Stimulated activated naive CD4-positive, alpha-beta T cell treated with Interleukin-2 at 50 U/mL for 16 hours (primary cell): ENCODE results near the gene RBM25.

Source experiments
- DNase-seq: peaks from one replicate; lab custom pipeline; 2025; lab: John Stamatoyannopoulos, UW

Gene RBM25

DNA sequence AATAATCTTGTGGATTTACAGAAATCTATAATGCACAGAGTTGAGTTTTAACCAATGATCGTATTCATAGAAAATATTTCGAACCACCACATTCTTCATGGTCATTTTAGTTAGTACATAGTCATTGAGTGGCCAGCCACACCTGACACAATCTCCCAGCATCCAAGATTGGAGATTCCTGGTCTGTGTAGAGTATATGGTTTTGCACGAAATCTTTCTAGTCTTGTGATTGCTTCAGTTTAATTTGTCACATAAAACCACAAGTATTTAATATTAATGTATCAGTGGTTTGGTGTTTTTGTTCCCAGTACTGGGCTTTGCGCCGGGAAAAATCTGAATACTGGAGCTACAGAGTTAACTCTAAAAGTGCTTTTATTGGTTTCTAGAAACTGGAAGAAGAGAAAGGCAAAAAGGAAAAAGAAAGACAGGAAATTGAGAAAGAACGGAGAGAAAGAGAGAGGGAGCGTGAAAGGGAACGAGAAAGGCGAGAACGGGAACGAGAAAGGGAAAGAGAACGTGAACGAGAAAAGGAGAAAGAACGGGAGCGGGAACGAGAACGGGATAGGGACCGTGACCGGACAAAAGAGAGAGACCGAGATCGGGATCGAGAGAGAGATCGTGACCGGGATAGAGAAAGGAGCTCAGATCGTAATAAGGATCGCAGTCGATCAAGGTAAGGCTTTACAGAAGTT is 44.6 kb downstream of the RBM25 start:
- DNase-seq, result no peak

DNA sequence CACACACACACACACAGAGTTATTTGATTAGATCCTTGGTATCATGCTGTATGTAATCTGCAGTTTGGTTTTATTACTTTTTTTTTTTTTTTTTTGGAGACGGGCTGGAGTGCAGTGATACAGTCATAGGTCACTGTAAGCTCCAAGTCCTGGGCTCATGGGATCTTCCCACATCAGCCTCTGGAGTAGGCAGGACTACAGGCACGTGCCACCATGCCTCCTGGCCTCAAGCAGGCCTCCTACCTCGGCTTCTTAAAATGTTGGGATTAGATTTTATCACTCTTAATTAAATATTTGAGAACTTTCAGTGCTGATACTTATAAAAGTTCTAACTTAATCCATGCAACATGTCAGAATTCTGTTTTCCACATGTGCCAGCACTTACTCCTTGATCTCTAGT is 46.7 kb downstream of the RBM25 start:
- no peak for DNase-seq

DNA sequence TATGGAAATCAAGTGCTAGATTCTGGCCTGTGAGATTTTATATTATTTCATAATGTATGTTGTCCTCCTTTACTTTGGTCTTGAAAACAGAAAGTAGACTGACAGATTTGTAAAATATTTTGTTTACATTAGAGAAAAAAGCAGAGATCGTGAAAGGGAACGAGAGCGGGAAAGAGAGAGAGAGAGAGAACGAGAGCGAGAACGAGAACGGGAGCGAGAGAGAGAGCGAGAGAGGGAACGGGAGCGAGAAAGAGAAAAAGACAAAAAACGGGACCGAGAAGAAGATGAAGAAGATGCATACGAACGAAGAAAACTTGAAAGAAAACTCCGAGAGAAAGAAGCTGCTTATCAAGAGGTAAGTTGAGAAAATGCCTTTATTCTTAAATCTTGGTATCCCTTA is 47.4 kb downstream of the RBM25 start:
- DNase-seq, result no peak

DNA sequence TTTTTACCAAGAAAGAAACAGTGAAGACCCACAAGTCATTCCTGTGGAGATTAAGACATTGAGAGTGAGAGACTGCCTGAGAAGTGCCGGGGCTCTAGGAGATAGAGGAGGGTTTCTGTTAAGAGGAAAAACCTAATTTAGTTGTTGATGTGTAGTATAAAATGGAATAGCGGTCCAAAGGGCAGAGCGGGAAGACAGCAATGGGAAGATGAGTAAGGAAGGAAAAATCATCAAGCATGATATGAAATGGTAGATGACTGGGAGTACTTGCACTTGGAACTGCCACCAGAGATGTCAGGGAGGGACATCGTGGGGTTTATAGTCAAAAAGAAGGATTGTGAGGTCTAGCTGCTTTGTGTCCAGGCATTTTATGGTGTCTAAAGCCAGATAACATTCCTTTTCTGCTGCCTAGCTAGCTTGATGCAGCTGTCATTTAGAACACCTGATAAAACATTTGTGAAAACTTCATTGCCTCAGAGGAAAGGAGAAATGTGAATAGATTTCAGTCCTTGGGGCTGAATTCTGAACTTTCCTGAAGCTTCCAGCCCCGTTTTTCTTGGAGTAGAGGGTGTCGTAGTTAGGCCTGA is 57.8 kb downstream of the RBM25 start:
- DNase-seq, result no peak

DNA sequence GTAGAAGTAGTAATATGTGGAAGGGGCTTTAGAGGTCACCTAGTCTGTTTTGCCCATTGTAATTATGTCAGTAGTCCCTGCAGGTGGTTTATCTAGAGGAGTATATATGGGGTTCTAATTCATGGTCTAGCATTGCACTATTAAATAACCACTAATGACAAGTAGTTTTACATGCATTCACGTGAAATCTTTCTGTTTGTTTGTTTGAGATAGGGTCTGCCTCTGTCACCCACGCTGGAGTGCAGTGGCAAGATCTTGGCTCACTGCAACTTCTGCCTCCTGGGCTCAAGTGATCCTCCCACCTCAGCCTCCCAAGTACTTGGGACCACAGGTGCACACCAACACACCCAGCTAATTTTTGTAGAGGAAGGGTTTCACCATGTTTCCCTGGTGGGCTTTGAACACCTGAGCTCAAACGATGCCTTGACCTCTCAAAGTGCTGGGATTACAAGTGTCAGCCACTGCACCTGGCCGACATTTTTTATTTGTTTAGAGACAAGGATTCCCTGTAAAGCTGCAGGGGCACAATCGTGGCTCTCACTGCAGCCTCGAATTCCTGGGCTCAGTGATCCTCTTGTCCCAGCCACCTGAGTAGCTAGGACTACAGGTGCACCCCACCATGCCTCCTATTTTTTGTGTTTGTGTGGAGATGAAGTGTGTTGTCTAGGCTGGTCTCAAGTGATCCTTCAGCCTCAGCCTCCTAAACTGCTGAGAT is 66.0 kb downstream of the RBM25 start:
- no peak for DNase-seq

DNA sequence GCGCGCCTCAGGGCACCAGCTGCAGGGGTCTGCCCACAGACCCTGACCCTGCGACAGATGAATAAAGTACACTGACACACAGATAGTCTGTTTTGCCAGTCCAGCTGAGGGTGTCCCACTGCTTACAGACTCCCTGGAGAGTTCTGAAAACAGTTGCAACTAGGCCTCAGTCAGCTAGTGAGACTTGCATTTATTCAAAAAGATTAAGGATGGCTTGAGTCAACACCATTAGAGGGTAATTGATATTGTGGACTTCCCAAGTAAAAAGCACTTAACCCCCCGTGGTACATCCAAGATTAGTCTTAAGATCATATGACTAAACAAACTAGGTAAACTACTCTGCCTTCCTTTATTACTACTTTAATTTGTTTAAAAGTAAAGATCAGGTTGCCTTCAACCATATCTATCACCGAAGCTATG is 66.8 kb downstream of the RBM25 start:
- DNase-seq, result no peak

DNA sequence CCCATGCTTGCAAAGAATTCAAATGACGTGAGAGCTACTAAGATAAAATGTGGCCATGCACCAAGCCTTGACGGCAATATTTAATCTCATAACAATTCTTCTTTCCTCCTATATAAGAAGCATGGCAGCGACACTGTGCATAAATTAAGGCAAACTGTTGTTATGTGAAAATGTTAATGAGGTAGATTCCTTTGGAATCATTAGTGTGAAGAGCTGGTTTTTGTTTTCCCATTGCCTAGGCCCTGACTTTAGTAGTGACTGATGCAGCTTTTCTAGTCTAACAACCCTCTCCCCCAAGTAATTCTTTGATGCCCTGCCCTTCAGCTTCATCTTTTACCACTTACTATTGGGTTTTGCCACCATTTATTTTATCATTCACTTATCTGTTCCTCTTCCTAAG is 67.4 kb downstream of the RBM25 start:
- no peak for DNase-seq

DNA sequence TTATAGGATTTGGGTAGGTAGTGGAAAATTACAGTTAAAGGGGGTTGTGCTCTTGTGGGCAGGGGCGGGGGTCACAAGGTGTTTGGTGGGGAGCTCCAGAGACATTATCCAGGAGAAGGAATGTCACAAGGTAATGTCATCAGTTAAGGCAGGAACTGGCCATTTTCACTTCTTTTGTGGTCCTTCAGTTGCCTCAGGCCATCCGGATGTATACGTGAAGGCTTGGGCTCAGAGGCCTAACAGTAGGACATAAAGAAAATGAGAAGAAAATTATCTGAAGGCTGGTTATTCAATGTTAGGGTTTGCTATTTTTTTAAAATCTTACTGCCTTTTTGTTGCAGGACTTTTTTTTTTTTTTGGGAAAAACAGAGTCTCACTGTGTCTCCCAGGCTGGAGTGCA is 75.5 kb downstream of the RBM25 start:
- no peak for DNase-seq

DNA sequence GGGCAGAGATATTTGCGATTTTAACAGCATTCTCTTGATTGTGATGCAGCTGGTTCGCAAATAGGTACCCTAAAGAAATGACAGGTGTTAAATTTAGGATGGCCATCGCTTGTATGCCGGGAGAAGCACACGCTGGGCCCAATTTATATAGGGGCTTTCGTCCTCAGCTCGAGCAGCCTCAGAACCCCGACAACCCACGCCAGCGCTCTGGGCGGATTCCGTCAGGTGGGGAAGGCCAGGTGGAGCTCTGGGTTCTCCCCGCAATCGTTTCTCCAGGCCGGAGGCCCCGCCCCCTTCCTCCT is 77.7 kb downstream of the RBM25 start:
- no peak for DNase-seq

DNA sequence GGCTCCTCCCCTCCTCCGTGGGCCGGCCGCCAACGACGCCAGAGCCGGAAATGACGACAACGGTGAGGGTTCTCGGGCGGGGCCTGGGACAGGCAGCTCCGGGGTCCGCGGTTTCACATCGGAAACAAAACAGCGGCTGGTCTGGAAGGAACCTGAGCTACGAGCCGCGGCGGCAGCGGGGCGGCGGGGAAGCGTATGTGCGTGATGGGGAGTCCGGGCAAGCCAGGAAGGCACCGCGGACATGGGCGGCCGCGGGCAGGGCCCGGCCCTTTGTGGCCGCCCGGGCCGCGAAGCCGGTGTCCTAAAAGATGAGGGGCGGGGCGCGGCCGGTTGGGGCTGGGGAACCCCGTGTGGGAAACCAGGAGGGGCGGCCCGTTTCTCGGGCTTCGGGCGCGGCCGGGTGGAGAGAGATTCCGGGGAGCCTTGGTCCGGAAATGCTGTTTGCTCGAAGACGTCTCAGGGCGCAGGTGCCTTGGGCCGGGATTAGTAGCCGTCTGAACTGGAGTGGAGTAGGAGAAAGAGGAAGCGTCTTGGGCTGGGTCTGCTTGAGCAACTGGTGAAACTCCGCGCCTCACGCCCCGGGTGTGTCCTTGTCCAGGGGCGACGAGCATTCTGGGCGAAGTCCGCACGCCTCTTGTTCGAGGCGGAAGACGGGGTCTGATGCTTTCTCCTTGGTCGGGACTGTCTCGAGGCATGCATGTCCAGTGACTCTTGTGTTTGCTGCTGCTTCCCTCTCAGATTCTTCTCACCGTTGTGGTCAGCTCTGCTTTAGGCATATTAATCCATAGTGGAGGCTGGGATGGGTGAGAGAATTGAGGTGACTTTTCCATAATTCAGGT is 78.3 kb downstream of the RBM25 start, which contains the start of gene PSEN1:
Gene PSEN1 (plus strand): TSS at position 121 of the 839 bp plus-strand sequence. CDS start 11,513 bp downstream, outside the sequence.
- DNase-seq, result peak; percentile 96

DNA sequence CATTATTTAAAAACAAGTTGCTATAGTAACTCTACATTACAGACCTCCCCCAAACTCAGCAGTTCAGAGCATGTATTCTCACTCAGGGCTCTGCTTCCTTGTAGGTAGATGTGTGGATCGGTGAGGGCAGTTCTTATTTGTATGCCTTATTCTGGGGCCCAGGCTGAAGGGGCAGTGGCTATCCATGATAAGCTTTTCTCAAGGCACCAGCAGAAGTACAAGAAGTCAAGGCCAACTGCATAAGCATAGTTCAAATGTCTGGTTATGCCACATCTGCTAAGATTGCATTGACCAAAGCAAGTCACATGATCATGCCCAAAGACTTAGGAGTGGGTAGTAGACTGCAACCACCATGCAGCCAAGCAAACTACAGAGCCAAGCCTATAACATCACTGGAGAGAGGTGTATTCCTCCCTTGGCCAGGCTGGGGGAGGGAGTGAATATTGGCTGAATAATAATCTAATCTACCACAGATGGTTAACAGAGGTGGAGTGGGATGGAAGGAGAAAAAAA is 82.5 kb downstream of the RBM25 start:
- no peak for DNase-seq

DNA sequence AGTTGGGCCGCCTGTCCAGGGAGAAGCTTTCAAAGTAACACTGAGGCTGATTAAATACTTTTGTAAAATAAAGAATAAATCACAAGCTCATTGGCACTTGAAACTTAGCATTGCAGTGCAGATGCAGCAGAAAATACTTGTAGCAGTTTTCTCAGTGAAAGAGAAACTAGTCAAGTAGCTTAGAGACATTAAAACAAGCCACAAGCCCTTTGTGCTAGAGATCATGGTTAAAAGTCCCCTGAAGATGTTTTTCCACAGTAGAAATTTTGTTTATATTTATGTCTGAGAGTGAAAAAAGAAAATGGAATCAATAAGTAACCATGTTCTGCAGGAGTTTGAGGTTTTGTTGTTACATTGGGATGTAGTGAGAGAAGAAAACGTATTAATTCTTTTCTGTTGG is 83.9 kb downstream of the RBM25 start:
- DNase-seq, result no peak

DNA sequence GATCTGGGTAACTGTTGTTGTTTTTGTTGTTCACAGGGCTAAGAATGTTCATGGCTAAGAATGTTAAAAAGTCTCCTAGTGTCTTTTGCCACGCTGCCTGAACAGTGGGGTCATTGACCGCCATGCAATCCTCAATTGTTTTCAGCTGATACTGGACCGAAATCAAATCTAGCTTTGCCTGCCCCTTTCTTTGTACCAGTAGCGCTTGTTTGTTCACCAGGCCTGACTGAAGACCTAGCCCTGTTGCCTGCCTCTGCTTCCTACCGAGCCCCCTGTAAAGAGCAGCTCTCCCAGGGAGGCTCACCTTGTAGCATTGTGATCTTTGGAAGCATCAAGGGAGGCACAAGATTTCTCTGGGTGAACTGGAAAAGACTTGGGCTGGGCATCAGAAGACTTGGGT is 84.7 kb downstream of the RBM25 start:
- no peak for DNase-seq

DNA sequence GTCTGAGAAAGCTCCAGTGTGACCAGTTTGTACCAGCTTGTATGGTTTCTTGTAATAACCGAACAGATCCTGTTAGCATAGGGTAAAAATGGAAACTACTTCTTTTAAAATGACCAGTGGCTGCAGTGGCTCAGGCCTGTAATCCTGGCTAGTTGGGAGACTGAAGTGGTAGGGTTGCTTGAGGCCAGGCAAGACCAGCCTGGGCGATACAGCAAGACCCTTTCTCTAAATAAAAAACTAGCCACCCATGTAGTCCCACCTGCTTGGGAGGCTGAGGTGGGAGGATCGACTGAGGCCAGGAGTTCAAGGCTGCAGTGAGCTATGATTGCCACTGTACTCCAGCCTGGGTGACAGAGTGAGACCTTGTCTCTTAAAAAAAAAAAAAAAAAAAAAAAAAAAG is 85.3 kb downstream of the RBM25 start:
- DNase-seq, result no peak

DNA sequence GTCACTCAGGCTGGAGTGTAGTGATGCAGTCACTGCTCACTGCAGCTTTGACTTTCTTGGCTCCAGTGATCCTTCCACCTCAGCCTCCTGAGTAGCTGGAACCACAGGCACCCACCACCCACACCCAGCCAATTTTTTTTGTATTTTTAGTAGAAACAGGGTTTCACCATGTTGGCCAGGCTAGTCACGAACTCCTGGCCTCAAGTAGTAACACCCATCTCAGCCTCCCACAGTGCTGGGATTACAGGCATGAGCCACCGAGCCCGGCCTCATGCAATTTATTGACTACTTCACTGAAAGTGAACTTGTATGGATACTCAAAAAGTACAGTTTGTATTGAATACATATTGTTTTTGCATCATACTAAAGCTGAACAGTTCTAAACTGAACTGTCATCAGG is 87.0 kb downstream of the RBM25 start:
- no peak for DNase-seq

DNA sequence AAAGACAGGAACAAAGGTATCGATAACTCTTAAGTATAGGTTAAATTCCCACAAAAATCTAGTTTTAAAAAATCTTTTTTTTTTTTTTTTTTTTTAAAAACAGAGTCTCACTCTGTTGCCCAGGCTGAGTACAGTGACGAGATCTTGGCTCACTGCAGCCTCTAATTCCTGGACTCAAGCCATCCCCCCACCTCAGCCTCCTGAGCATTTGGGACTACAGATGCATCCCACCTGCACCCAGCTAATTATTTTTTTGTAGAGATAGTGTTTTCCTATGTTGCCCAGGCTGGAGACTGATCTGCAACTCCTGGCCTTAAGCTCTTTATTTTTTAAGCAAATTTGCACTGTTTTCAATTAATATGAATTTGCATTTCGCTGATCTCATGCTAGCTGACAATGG is 87.8 kb downstream of the RBM25 start:
- no peak for DNase-seq

DNA sequence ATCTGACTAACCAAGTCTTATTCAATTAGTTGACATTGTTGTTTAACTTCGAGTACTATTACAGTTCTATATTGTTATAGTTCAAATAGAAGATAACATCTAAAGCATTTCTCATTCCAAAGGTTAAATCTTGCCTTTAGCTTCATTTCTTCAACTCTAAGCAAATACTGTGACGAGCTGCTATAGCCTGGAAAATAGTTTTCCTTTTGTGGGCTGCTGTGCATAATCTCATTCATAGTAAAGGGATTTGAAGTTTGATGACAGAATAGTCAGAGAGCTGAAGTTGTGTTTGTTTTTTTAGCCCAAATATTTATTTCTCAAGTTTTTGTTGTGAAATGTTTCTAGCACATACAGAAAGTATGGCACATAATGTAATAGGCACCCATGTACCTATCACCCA is 91.4 kb downstream of the RBM25 start:
- DNase-seq, result no peak

DNA sequence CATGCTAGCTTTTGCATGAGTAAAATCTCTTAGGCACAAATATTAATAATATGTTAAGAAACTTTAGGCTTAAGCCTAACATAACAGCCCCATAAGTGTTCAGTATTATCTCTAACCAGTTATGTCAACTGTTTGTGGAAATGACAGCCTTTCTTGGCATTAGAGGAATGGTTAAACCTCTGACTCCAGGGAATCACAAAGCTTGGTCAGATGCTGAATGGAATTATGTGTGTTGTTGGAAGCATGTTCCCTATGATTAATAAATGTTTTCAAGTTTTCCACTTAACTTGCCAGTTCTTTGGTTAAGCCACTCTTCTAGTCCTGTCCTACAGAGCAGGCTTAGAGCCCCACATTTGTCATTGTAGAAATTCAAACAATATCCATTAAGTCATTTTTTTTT is 94.9 kb downstream of the RBM25 start:
- no peak for DNase-seq

DNA sequence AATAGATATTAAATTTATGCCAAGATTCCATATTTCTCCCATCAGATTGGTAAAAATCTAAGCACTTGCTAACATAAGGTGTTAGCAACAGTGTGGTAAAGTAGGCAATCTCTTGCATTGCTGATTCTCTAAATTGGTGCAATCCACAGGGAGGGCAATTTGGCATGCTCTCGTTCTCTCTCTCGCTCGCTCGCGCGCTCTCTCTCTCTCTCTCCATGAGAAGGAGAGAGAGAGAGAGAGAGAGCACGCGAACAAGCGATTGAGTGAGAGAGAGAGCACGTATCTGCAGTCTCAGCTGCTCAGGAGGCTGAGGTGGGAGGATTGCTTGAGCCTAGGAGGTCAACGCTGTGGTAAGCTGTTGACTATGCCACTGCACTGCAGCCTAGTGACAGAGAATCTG is 103.9 kb downstream of the RBM25 start:
- DNase-seq, result no peak

DNA sequence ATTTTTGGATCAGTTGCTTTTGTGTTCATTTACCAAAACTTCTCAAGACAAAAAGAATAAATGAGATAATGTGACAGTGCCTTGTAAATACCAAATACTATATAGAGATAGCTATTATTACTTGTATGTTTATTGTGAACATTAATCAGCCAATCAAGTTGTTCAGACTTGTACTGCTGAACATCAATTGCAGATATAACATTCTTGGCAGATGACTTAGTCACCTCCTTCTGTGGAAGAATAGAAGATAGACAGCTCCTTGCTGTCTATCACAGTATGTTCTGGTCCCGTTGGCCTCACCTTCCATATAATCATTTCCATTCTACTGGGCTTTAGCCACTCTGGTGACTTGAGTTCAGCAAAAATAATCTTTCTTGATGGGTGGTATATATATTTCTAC is 108.1 kb downstream of the RBM25 start:
- no peak for DNase-seq

DNA sequence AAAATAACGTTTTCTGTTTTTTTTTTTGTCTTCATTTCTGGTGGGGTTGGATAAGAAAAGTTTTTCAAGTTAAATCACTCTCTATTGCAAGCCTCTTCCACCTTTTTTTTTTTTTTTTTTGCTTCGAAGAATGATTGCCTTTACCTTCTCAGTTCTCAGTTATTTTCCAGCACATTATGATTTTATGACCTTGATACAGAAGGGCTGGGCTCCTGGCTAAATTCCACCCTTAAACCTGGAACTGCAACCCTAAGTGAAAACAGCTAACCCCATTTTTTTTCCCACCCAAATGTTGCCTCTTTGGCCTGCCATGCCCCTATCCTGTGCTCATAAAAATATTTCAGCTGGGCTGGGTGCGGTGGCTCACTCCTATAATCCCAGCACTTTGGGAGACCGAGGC is 109.4 kb downstream of the RBM25 start:
- DNase-seq, result no peak

DNA sequence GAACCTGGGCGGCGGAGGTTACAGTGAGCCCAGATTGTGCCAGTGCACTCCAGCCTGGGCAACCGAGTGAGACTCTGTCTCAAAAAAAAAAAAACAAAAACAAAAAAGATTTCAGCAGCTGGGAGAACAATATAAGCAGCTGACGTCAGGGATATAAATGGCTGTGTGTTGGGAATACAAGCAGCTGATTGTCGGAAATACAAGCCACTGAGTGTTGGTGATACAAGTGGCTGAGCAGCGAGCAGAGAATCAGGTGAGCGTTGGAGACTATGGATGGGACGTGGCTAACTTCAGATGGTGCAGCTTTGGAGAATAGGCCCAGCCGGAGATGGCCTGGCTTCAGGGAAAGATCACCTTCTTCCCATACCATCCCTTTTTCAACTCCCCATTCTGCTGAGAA is 109.9 kb downstream of the RBM25 start:
- no peak for DNase-seq

DNA sequence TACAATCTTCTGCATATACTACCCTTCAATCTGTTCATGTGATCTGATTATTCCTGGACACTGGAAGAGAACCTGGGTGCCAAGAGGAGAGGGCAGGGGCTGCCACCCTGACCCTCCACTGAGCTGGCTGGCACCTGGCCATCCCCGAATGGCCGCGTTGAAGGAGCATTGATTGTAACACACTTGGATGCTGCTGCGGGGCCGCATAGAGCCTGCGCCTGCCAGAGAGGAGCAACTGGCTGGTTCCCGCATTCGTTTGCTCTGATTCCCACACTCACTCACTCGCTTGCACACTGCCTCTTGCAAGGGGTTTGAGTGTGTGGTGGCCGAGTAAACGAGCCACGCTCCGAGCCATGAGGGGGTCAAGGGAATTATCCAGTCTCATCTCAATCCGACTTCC is 110.4 kb downstream of the RBM25 start:
- no peak for DNase-seq
